BLaER1 (cell line): ENCODE data around the gene THSD7A.

ENCODE experiments used
- H3K27ac ChIP-seq: shearing (Covaris generic); formaldehyde crosslinking; 2 replicates; pipeline ENCODE4 v1.8.1; 2022
- H3K27me3 ChIP-seq: shearing (Covaris generic); formaldehyde crosslinking; 2 replicates; pipeline ENCODE4 v1.8.1; 2022
- H3K36me3 ChIP-seq: shearing (Covaris generic); formaldehyde crosslinking; 2 replicates; pipeline ENCODE4 v1.8.1; 2022
- H3K4me1 ChIP-seq: shearing (Covaris generic); formaldehyde crosslinking; 2 replicates; pipeline ENCODE4 v1.8.1; 2022
- H3K4me2 ChIP-seq: shearing (Covaris generic); formaldehyde crosslinking; 2 replicates; pipeline ENCODE4 v1.8.1; 2022
- H3K4me3 ChIP-seq: shearing (Covaris generic); formaldehyde crosslinking; 2 replicates; pipeline ENCODE4 v1.8.1; 2022
- H3K9ac ChIP-seq: shearing (Covaris generic); formaldehyde crosslinking; 2 replicates; pipeline ENCODE4 v1.8.1; 2022
- H3K9me3 ChIP-seq: shearing (Covaris generic); formaldehyde crosslinking; 2 replicates; pipeline ENCODE4 v1.8.1; 2022
- H4K20me1 ChIP-seq: shearing (Covaris generic); formaldehyde crosslinking; 2 replicates; pipeline ENCODE4 v1.8.1; 2022
- Cebpa-rat ChIP-seq: shearing (Covaris generic); IDR thresholded peaks from 2 replicates; pipeline ENCODE4 v1.8.1; 2022

THSD7A gene

GRCh38 chr7:11650030-11650429 lies 182.0 kb downstream of the THSD7A start:
- H4K20me1 ChIP-seq, result no peaks in the 10 kb centered on the region
- no peaks in the 10 kb centered on the region for H3K27me3 ChIP-seq
- no peak overlapping the region for H3K9ac ChIP-seq
- no peak overlapping the region for H3K4me3 ChIP-seq
- H3K36me3 ChIP-seq, result no peaks in the 10 kb centered on the region
- no peak overlapping the region for H3K27ac ChIP-seq
- H3K4me1 ChIP-seq, result no peaks in the 10 kb centered on the region
- H3K9me3 ChIP-seq, result no peaks in the 10 kb centered on the region
- H3K4me2 ChIP-seq, result no peak overlapping the region
- TF ChIP-seq Cebpa-rat, result no peak

GRCh38 chr7:11648980-11649379 lies 183.0 kb downstream of the THSD7A start:
- Histone ChIP-seq H3K27ac (no peak overlapping the region), H4K20me1 (no peaks in the 10 kb centered on the region), H3K36me3 (no peaks in the 10 kb centered on the region), H3K27me3 (no peaks in the 10 kb centered on the region), H3K4me3 (no peak overlapping the region), H3K9ac (no peak overlapping the region), H3K9me3 (no peaks in the 10 kb centered on the region), H3K4me2 (no peak overlapping the region), H3K4me1 (no peaks in the 10 kb centered on the region)
- no peak for TF ChIP-seq Cebpa-rat

GRCh38 chr7:11648101-11648500 lies 183.9 kb downstream of the THSD7A start:
- no peak for TF ChIP-seq Cebpa-rat
- Histone ChIP-seq H3K27ac (no peak overlapping the region), H3K9me3 (no peaks in the 10 kb centered on the region), H3K9ac (no peak overlapping the region), H3K4me3 (no peak overlapping the region), H3K4me2 (no peak overlapping the region), H3K4me1 (no peaks in the 10 kb centered on the region), H3K27me3 (no peaks in the 10 kb centered on the region), H3K36me3 (no peaks in the 10 kb centered on the region), H4K20me1 (no peaks in the 10 kb centered on the region)

- Histone ChIP-seq H3K9me3 (no peaks in the 10 kb centered on the region), H3K9ac (no peak overlapping the region), H3K27ac (no peak overlapping the region), H3K4me2 (no peak overlapping the region), H3K36me3 (no peaks in the 10 kb centered on the region), H3K4me3 (no peak overlapping the region), H4K20me1 (no peaks in the 10 kb centered on the region), H3K27me3 (no peaks in the 10 kb centered on the region), H3K4me1 (peaks cover 4% of the 10 kb centered on the region)
- no peak for TF ChIP-seq Cebpa-rat
Measured at GRCh38 chr7:11642841-11643240, 189.2 kb downstream of the THSD7A start.

GRCh38 chr7:11642276-11642675 lies 189.7 kb downstream of the THSD7A start:
- Histone ChIP-seq H3K9ac (no peak overlapping the region), H3K27ac (no peak overlapping the region), H3K9me3 (no peaks in the 10 kb centered on the region), H3K4me3 (no peak overlapping the region), H3K4me2 (no peak overlapping the region), H3K27me3 (no peaks in the 10 kb centered on the region), H3K4me1 (peaks cover 6% of the 10 kb centered on the region), H4K20me1 (no peaks in the 10 kb centered on the region), H3K36me3 (no peaks in the 10 kb centered on the region)
- TF ChIP-seq Cebpa-rat, result no peak

GRCh38 chr7:11638011-11638774 lies 193.8 kb downstream of the THSD7A start:
- H3K4me1 ChIP-seq, result peaks cover 6% of the 10 kb centered on the region
- no peaks in the 10 kb centered on the region for H3K9me3 ChIP-seq
- peak overlapping the region; percentile 36 for H3K4me2 ChIP-seq
- H3K27ac ChIP-seq, result no peak overlapping the region
- no peaks in the 10 kb centered on the region for H4K20me1 ChIP-seq
- H3K36me3 ChIP-seq, result no peaks in the 10 kb centered on the region
- TF ChIP-seq Cebpa-rat, result no peak
- no peak overlapping the region for H3K4me3 ChIP-seq
- H3K9ac ChIP-seq, result no peak overlapping the region
- no peaks in the 10 kb centered on the region for H3K27me3 ChIP-seq

- Histone ChIP-seq H3K9me3 (no peaks in the 10 kb centered on the region), H3K9ac (no peak overlapping the region), H3K4me3 (no peak overlapping the region), H3K27me3 (no peaks in the 10 kb centered on the region), H3K27ac (no peak overlapping the region), H4K20me1 (no peaks in the 10 kb centered on the region), H3K36me3 (no peaks in the 10 kb centered on the region), H3K4me2 (no peak overlapping the region), H3K4me1 (peaks cover 6% of the 10 kb centered on the region)
- TF ChIP-seq Cebpa-rat, result no peak
Measured at GRCh38 chr7:11636274-11636673, 195.7 kb downstream of the THSD7A start.

- Histone ChIP-seq H4K20me1 (no peaks in the 10 kb centered on the region), H3K4me3 (no peak overlapping the region), H3K27ac (no peak overlapping the region), H3K36me3 (no peaks in the 10 kb centered on the region), H3K4me1 (peaks cover 6% of the 10 kb centered on the region), H3K9ac (no peak overlapping the region), H3K4me2 (no peak overlapping the region), H3K27me3 (no peaks in the 10 kb centered on the region), H3K9me3 (no peaks in the 10 kb centered on the region)
- no peak for TF ChIP-seq Cebpa-rat
Measured at GRCh38 chr7:11633310-11633709, 198.7 kb downstream of the THSD7A start.

GRCh38 chr7:11630355-11630754 lies 201.6 kb downstream of the THSD7A start:
- H3K27ac ChIP-seq, result no peak overlapping the region
- H3K36me3 ChIP-seq, result no peaks in the 10 kb centered on the region
- H3K9ac ChIP-seq, result no peak overlapping the region
- no peak for TF ChIP-seq Cebpa-rat
- H3K4me3 ChIP-seq, result no peak overlapping the region
- H3K4me1 ChIP-seq, result no peaks in the 10 kb centered on the region
- no peaks in the 10 kb centered on the region for H4K20me1 ChIP-seq
- no peaks in the 10 kb centered on the region for H3K27me3 ChIP-seq
- no peaks in the 10 kb centered on the region for H3K9me3 ChIP-seq
- no peak overlapping the region for H3K4me2 ChIP-seq

GRCh38 chr7:11625669-11626068 lies 206.3 kb downstream of the THSD7A start:
- no peak overlapping the region for H3K4me3 ChIP-seq
- no peaks in the 10 kb centered on the region for H3K9me3 ChIP-seq
- no peaks in the 10 kb centered on the region for H3K36me3 ChIP-seq
- TF ChIP-seq Cebpa-rat, result no peak
- H3K4me2 ChIP-seq, result no peak overlapping the region
- H3K9ac ChIP-seq, result no peak overlapping the region
- H3K27ac ChIP-seq, result no peak overlapping the region
- no peaks in the 10 kb centered on the region for H3K27me3 ChIP-seq
- no peaks in the 10 kb centered on the region for H3K4me1 ChIP-seq
- no peaks in the 10 kb centered on the region for H4K20me1 ChIP-seq

- Histone ChIP-seq H3K9me3 (no peaks in the 10 kb centered on the region), H3K9ac (no peak overlapping the region), H3K36me3 (no peaks in the 10 kb centered on the region), H4K20me1 (no peaks in the 10 kb centered on the region), H3K4me3 (no peak overlapping the region), H3K4me1 (no peaks in the 10 kb centered on the region), H3K27ac (no peak overlapping the region), H3K4me2 (no peak overlapping the region), H3K27me3 (no peaks in the 10 kb centered on the region)
- TF ChIP-seq Cebpa-rat, result no peak
Measured at GRCh38 chr7:11623093-11623678, 208.8 kb downstream of the THSD7A start.
